Lung microvascular endothelial cell (primary cell): ENCODE measurements around the gene CPED1. TPM values are rescaled to one million over a fixed set of nuclear protein-coding genes. Genes with fewer than 3 reads are reported as not detected.
A peak's percentile ranks its signal among the peaks of the same experiment; 100 is the strongest.
"Not testable (repeated sequence)": the region's sequence is repeated elsewhere in the genome, so short reads cannot be mapped to it uniquely, and the experiment has no call there.

Experiments
- DNase-seq, 2 donors: peaks; one replicate each; pipeline versions ENCODE4 v3.0.0 to v3.0.0-alpha.2; 2010; ENCODE audit warnings: low read depth in 2 of 2
- total RNA-seq: library from RNA; depleted of rRNA; stranded (reverse); fragments of >200 nt; gene quantifications from 2 replicates; pipeline ENCODE4 v1.2.1, GENCODE V29; 2014

CPED1 gene
- total RNA-seq, 1 donor from 2014 or later: 0.20 TPM

GRCh38 chr7:121235201-121235600, 246.7 kb downstream of the CPED1 start:
- DNase-seq: no peak

DNA sequence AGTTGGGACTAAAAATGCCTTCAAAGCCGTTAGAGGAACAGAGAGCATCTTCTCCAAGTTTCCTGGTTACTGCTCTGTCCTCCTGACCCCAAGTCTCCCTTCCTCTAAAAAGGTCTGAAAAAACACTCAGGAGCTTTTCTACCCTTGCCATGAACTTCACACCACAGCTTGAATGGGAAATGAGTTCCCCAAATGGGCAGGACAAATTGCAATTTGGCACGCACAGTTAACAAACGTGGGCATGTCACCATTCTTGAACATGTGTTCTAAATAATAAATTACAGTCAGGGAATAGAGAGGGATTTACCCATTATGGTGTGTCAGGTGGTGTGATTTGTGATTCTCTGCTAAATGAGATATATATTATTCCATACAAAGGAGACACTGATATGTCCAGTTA, 249.1 kb downstream of the CPED1 start:
- DNase-seq: no peak

DNA sequence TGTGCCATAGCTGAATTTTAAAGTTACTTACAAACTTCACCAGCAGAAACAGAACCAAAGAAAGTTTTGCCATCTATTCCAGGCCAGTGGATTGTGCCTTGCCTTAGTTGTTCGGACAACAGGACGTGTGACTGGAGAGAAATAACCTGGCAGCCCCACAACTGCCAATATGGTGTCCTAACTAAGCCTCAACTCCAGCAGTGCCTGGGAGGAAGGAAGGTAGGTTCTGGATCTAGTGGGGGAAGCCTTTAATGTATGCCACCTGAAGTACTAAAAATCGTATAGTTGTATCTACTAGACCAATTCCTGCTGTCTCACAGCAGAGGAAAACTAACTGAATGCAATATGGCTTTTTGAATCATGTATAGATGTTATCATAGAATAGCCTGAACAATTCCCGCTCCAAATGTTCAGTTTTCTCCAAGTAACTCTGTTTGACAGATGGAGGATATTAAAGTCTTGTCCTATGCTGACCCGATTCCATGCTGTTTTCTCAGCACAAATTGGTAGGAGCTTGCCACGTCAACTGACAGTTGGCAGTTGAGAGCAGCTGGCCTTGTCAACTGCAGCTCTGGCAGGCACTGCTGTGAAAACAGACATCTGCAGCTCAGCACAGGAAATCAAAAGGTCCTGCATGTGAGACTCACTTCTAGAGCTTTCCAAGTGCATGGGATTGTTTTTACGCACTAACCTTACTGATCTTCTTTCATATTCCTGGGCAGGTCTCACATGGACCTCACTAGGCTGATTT, 255.8 kb downstream of the CPED1 start:
- DNase-seq: peak in 1 of 2 donors; percentile 3

- not testable (repeated sequence) for DNase-seq
Observed at GRCh38 chr7:121251367-121251766, 262.9 kb downstream of the CPED1 start.

- DNase-seq: not testable (repeated sequence)
Observed at GRCh38 chr7:121252523-121253235, 264.2 kb downstream of the CPED1 start.

GRCh38 chr7:121259826-121260225, 271.3 kb downstream of the CPED1 start:
- peak in 1 of 2 donors; percentile 3 for DNase-seq

- DNase-seq: no peak
Observed at GRCh38 chr7:121261207-121261884, 272.8 kb downstream of the CPED1 start.

DNA sequence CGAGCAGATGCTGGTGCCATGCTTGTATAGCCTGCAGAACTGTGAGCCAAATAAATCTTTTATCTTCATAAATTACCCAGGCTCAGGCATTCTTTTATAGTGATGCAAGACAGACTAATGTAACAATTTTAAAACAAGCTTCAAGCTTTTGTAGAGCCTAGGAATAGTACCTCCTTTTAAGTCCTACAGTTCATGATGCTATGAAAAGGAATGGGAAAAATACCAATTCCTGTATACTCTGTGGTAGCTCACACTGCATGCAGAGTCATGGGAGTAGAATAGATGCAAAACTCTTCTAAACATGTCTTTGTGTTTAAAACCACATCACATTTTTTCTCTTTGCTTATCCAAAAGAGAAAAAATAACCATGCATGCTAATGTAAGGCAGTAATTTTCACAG, 273.7 kb downstream of the CPED1 start:
- DNase-seq: no peak

- no peak for DNase-seq
Observed at GRCh38 chr7:121262969-121263368, 274.5 kb downstream of the CPED1 start.

- DNase-seq: no peak
Observed at GRCh38 chr7:121266307-121266894, 277.9 kb downstream of the CPED1 start.

DNA sequence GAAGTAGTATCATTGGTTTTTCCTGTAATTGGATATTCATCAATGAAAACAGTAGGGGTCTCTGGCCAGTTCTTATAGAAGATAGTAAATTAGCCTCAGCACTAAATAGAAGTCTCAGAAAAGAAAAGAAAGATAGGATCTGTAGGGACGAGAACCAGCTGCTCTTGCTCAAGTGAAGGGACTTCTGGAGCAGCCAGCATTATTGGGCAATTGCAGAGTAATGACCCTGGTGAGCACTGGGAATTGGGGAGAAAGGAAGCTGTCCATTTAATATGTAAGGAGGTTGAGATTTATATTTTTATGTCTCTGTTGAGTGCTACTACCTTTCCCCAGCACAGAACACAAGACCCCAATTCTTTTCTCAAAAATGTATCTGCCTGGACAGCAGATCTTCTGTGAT, 279.1 kb downstream of the CPED1 start:
- DNase-seq: no peak

- no peak for DNase-seq
Observed at GRCh38 chr7:121269798-121270197, 281.3 kb downstream of the CPED1 start.

GRCh38 chr7:121271098-121271497, 282.6 kb downstream of the CPED1 start:
- DNase-seq: no peak

GRCh38 chr7:121271916-121272315, 283.4 kb downstream of the CPED1 start:
- no peak for DNase-seq

DNA sequence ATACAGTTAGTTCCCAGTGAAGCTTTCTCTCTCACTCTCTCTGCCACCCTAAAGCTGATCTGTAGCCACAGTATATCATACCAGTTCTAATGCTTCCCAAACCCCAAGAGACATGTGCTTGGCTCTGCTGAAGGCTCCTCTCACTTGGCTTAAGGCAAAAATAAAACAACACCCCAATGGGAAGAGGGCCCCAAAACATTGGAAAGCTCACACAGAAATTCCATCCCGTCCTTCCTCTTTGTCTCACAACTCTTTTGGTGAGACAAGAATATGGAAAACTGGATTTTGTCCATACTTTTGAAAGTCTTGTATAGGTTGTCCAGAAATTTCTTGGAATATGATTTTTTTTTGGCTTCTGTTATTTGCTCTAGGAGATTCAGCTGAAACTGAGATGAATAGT, 284.2 kb downstream of the CPED1 start:
- no peak for DNase-seq

- DNase-seq: no peak
Observed at GRCh38 chr7:121273467-121274167, 285.1 kb downstream of the CPED1 start.

GRCh38 chr7:121274467-121274866, 286.0 kb downstream of the CPED1 start:
- DNase-seq: no peak

GRCh38 chr7:121275204-121275603, 286.7 kb downstream of the CPED1 start:
- DNase-seq: no peak

DNA sequence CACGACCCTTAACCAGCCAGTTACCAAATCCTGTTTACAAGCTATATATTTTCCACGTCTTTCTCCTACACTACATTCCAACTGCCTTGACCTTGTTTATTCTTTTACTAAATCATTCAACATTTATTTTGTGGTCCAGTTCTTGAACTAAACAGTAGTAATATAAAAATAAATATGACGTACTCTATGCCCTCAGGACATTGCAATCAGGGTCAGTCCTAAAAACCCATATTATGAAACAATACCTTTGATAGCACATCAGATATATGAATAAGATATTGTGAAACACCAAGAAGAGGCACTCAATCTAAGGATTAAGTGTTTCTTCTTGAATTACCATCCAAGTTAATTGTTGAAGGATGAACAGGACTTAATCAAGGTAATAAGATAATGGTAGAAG, 287.8 kb downstream of the CPED1 start:
- no peak for DNase-seq

- no peak for DNase-seq
Observed at GRCh38 chr7:121278120-121279021, 289.9 kb downstream of the CPED1 start.
